ENCODE measurements around the gene DCAF12.
A peak's percentile ranks its signal among the peaks of the same experiment; 100 is the strongest.
"Not testable (repeated sequence)": the region's sequence is repeated elsewhere in the genome, so short reads cannot be mapped to it uniquely, and the experiment has no call there.

The DCAF12 gene

GRCh38 chr9:34059954-34060353, 66.5 kb downstream of the DCAF12 start:
- DNase-seq: no peak

DNA sequence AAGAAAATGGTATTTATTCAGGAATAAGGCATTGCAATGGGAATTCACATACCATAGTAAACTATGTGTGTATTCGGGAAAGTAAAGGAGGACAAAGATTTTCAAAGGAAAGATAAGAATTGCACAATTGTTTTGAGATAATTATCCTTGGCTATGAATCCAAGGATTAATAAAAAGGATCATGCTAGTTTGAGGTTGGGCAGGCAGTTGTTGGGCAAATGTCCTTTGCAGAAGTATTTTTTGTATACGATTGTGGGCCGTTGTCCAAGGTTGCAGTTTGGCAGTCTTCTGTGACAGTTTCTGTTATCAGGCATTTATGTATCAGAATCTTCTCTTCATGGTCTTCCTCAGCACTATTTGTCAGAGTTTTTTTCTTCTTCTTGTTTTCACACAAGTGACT, 67.2 kb downstream of the DCAF12 start:
- no peak for DNase-seq

DNA sequence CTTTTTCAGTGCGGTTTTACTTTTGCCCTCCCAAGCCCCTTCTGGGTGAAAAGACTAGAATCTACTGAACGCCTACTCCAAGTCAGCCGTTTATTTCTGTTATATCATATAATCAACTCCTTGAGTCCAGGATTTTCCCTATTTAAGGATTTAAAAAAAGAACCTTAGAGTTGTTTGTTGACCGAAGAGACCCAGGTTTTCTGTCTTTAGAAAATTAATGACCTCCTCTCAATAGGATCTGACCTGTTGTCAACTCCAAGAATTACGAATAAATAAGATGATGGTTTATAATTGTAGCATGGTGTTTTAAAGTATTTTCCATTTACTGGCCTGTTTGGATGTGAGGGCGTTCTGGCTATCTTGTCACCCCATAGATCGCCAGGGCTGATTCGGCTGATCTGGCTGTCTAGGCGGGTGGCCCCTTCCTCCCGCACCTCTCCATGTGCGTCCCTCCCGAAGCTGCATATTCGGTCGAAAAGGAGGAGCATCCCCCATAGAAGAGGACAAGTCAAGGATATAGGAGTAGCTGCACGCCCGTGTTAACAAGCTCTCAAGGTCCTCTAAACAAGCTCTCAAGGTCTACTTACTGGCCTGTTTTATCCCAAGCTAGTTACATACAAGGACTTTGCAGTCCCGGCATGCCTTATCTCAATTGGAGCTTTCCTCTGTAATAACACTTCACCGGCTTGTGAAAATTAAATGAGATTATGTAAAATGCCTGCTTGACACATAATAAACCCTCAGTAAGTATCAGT, 76.7 kb downstream of the DCAF12 start:
- DNase-seq: peak; percentile 35 to 69 (median 49)

GRCh38 chr9:34048727-34049629, 77.5 kb downstream of the DCAF12 start, which contains the start of gene UBAP2:
TSS of gene UBAP2 (minus strand) at chr9:34048887. CDS start at chr9:34017148, 31,739 bp downstream.
- DNase-seq: peak; percentile 93 to 99 (median 99)

DNA sequence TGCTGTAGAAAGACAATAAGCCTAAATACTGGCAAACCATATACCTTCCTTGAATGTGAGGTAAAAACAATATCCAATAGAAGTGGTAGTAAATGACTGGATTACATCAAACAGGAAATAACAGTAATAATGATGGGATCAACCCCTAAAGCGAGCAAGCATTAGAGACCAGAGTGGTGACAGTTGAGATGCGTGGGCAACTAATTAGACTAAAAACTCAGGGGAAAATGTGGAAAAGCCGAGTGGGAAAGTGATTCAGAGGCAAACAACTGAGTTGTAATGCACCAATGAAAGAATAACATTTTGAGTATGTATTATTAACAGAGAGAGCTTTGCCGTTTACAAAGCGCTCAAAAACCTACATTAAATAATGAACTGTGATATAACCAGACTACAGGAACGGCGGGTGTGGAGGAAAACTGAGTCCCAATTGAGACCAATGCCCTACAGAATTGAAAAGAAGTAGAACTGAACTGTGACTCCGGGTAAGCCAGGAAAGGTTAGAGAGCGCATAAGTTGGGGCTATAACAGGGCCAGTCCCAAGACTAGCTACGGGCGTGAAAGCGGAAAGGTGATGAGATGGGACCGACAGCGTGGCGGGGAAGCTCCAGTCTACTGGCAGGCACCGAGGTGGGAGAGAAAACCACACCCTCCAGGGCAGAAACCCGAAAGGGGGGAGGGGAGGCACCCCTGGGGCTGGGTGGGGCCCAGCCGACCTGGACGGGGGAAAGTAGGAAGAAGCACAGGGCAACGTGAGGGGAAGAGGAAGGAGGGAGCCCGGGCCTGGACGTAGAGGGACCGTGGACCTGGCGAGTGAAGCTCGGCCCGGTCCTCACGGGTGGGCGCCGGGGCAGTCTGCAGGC, 78.4 kb downstream of the DCAF12 start:
- peak; percentile 7 to 77 (median 29) for DNase-seq

DNA sequence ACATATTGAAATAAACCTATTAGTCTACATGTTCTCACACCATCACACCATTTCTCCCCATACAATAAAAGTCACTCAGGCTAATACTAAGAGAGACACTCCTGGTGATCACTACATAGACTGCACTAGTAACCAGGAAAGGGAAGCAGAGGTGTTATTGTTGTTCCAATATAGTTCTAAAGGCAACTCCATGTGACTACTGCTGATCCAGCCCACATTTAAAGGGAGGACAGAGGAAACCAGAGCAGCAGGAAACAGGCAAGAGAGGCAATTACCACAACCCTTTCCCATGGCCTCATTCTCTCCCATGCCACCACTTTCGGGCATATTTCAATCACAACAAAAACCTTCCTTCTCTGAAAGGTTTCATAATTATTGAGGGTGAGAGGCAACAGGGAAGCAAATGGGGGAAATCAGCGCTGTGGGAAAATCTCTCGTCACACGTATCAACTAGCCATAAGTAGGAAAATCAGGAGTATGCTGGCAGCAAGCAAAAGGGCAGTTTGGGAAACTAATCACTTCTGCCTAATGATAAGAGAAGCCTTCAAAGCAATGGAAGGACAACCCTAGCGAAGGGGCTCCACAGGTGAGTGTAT, 79.6 kb downstream of the DCAF12 start:
- peak in 1 of 3 experiments; percentile 20 for DNase-seq

DNA sequence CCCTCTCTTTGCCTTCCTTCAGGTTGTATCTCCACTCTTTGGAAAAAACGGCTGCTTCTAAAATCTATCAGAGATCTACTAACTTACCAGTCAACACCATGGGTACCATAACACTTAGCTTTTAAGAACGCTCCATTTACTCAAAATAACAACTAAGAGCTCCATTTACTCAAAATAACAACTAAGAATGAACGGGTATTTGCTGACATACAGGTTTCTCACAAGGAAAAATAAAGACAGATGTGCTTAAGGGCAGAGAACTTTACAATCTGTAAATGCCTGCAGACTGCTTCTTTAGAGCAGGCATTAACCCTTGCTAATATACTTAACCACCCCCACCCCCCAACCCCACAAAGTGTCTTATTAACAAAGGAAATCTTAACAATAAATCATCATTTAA, 80.6 kb downstream of the DCAF12 start:
- no peak for DNase-seq

- not testable (repeated sequence) for DNase-seq
Measured at GRCh38 chr9:34042074-34042473, 84.4 kb downstream of the DCAF12 start.

DNA sequence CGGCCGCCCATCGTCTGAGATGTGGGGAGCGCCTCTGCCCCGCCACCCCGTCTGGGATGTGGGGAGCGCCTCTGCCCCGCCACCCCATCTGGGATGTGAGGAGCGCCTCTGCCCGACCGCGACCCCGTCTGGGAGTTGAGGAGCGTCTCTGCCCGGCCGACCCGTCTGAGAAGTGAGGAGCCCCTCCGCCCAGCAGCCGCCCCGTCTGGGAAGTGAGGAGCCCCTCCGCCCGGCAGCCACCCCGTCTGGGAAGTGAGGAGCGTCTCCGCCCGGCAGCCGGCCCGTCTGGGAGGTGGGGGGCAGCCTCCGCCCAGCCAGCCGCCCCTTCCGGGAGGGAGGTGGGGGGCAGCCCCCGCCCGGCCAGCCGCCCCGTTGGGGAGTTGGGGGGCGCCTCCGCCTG, 87.6 kb downstream of the DCAF12 start:
- not testable (repeated sequence) for DNase-seq

DNA sequence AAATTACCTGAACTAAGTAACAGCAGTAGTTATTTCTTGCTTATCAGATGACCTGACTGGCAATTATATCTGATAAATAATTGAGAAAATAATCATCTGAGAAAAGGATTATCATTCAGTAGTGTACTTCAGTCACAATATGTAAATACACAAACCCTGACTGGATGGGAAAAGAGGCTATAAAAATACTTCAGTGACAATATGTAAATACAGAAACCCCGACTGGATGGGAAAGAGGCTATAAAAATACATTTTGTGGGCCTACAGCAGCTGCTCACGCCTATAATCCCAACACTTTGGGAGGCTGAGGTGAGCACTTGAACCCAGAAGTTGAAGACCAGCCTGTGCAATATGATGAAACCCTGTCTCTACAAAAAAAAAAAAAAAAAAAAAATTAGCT, 88.9 kb downstream of the DCAF12 start:
- peak in 2 of 3 experiments; percentile 1 to 5 for DNase-seq

DNA sequence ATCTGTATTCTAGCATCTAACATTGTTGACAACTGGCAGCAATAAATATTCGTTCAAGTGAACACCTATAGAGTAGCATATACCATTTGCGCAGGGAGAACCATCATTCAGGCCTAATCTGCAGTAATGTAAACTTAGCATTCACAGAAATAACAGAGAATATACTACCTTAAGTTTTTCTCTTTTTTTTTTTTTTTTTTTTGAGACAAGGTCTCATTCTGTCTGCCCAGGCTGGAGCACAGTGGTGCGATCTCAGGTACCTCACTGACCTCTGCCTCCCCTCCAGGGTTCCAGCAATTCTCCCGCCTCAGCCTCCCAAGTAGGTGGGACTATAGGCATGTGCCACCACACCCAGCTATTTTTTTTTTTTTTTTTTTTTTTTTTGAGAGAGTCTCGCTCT, 89.9 kb downstream of the DCAF12 start:
- DNase-seq: no peak

All from NCI-H1417 (cell line).